Inflammatory macrophage treated with lipopolysaccharide for 1 hour (primary cell): Measurements from ENCODE around the gene TRABD2B.

Experiments used
- DNase-seq, 2 donors: peaks; one replicate each; pipeline ENCODE4 v3.0.0-alpha.2; 2020 to 2022

TRABD2B gene

DNA sequence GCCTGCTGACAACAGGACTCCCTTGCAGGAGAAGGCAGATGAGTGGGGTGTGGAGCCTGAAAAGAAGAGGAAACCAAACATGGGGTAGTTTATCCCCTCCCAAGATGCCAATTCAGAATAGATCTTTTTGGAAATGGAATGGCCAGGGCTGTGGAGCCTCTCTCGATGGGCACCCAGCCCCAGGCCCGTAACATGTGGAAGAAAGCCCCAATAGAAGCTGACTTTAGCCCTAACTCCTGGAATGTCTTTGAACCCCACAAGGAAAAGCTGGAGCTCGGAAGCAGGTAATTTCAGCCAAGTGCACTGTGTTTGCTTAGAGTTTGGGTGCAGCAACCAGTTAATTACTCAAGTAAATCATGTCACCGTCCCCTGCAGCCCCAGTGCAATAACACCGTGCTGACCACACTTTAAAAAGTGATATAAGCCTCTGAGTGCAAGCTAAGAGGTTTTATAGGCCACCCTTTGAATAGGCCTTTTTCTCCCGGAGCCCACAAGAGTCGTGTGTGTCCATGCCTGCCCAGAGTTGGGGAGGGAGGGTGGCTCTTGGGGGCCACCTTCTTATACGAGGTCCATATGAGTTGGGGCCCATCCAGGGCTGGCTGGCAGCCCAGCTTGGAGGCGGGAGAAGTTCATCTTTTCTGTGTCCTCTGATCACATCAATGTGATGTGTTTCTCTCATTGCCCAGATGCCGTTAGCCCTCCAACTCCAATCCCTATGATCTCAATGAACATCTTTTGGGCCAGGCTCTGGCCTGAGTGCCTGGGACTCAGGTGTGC is 153.2 kb downstream of the TRABD2B start:
- no peak for DNase-seq

DNA sequence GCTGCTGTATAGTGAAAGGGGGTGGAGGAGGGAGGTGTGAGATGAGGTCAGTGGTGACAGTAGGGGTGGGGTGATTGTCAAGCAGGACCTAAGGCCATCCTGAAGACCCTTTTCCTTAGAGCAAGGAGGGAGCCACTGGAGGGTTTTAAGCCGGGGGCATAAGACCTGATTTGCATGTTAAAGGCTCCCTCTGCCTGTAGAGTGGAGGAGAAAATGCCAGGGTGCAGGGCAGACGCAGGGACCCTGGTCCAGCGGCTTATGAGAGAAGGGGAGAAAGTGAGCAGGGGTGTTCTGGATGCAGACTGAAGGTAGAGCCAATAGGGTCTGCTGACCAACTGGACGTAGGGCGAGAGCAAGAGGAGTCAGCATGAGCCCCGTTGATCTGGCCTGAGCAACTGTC is 154.1 kb downstream of the TRABD2B start:
- no peak for DNase-seq

DNA sequence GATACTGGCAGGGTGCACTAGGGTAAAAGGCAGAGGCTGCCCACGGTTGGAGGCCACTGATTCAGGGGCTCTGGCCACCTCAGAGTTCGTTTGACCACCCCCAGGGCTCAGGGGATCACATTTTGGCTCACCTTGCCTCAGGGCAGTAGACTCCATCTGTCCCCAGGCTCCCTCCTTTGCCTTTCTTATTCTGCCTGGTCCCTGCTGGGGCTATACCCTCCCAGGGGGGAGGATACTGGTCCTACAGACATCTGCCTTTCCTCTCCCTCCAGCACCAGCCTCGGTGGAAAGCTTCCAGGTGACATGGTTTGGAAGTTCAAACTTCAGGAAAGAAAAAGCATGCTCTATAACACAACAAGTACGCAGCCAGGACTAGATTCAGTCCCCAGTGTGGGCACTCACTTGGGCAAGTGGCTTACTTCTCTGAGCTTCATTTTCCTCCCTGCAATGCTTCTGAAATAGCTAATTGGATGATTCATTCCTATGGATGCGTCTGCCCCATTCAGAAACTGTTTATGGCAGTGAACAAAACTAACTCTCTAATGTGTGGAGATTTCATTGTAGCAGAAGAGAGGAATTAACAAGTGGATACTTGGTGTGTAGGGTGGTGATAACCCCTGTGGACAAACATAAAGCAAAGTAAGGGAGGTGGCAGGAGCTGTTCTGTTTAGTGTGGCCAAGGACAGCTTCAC is 154.8 kb downstream of the TRABD2B start:
- DNase-seq, result no peak

DNA sequence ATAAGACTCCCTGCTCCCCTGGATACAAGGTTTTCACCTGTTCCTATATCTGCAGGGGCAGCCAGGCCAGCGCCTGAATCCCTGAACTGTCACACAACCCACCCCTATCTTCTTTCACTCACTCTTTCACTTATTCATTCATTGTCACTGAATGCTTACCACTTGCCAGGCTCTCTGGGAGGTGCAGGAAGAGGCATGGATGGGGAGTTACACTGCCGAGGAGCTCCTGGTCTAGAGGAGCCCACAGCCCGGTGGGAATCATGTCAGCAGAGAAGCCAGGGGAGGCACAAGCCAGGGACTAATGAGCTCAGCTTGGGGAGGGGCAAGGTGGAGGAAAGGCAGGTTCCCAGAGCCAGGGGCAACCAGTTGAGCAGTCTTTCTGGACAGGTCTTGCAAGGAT is 155.8 kb downstream of the TRABD2B start:
- no peak for DNase-seq

DNA sequence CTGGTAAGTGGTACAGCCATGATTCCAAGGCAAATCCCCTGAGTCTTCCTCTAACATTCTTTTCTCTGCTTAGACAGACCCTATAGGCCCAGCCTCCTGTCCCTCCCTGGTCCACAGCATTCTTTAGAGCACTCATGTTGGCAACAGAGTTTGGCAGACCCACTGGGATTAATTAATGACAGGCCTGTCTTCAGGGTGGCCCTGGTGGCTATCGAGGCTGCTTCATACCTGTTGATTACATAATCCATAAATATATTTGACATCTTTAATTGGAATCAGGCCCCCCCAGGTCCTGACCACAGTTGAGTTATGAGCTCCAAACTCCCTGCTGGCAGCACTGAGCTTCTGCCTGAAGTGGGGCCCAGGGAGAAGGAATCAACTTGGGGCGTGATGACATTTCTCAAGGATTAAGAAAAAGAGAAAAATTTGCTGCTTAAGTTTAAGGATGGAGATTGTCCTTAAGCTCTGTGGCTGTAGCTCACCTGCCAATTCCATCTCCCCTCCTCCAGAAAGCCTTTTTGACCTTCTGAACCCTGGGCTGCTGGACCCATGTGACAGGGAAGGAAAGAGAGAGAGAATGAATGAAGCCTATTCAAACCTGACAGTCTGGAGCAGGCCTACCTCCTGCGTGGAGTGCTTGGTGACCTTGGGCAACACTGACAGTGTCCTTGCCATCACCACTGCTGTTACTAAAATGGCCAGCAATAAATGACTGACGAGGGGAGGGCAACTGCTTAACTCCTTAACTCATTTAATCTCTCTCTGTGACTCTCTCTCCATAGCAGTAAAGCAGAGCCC is 156.6 kb downstream of the TRABD2B start:
- DNase-seq, result no peak

DNA sequence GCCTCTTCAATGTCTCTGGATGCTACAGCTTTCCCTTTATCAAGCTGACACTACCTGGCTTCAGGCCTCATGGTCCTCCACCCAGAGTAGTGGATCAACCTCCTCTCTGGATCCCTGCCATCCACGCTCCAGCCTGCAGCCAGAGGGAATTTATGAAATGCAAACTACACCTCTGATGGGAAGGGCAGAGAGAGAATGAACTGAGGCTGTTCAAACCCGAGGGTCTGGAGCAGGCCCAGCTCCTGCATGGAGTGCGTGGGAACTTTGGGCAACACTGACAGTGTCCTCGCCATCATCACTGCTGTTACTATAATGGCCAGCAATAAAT is 157.8 kb downstream of the TRABD2B start:
- DNase-seq, result no peak

DNA sequence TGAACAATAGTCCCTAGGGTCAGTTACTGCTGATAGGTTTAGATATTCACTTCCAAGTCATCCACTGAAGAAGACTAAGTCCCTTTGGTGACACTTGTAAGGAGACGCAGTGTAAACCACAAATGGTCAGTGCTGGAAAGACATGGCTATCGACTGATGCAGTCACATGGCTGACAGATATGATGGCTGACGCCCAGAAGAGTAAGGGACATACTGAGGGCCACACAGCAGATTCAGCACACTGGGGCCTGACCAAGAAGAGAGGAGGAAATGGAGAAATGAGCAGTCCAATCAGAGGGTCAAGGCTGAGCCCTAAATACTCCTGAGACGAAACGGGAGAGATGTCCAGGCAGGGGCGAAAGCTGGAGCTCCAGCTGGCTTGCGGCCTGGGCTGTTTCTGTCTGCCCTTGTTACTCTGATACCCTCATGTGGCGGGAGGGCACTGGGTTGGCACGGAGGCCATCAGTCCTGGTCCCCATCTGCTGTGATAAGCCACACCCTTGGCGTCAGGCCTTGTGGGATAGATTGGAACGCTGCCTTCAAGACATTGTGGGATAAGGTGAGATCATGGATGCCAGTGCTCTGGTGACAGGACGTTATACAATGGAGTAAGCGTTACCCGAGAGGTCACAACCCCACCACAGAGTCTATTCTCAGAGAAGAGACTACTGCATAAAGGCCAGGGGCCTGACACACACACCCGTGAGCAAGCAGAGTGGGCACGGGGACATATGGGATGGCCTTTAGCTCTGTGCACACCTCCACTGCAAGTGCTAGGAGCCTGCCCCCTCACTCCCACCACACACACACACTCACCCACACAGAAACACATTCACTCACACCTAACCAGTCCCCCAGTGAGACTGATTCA is 158.4 kb downstream of the TRABD2B start:
- no peak for DNase-seq

DNA sequence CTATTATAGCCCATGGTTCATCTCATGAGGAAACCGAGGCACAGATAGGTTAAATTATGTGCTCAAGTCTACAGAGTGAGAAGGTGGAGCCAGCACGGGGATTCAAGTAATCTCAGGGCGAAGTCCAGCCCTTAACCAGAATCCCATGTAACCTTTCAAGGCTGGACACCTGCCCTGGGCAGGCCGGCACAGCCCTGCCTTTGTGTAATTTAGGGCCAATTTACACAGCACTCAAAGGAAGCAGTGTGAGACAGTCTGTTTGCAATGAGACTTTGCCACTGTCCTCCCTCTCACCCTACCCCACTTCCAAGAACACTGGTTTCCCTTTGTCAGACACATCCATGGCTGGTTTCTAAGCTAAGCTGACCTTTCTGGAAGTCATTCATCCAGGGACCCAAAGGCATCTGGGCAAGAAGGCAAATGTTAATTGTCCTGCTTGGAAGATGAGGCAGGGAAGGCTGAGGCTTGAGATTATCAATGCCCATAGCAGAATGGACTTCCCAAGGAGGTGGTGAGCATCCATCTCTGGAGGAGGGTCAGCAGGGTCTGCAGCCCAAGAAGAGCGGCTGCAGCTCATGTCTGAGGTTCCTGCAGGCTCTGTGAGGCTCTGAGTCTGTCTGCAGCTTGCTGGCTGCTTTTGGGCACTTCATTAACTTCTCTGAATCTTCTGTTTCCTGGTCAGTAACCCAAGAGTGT is 159.2 kb downstream of the TRABD2B start:
- no peak for DNase-seq

DNA sequence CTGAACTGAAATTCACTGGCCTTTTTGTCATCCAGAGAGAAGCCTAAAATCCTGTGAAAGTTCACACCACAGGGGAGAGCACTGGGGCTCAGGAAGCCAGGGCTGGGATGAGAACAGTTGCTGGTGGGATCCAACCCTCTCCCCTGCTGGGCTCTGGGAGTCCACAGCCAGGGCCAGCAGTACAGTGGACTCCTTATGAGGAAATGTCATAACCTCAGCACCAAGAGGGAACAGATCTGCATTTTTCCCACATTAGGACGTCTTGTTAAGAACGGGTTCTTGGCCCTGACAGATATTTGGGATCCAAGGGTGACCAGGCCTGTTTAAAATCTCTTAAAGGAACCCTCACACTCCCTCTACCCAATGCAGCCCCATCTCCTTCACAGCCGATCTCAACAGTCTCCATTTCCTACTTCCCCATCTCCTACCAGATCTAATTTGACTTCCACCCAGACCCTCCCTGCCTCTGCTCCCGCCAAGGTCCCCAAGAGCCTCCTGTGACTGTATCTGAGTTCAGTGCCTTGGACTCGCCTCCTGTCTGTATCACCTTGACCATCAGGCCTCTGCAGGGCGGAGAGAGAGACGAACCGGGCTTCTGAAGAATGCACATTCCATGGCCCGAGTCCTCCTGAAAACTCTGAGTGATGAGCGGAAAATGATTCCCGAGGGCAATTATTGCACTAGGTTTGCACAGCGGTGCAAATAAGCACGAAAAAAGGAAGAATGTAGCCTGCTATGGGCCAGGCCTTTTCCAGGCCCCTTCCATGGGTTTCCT is 159.9 kb downstream of the TRABD2B start:
- no peak for DNase-seq

DNA sequence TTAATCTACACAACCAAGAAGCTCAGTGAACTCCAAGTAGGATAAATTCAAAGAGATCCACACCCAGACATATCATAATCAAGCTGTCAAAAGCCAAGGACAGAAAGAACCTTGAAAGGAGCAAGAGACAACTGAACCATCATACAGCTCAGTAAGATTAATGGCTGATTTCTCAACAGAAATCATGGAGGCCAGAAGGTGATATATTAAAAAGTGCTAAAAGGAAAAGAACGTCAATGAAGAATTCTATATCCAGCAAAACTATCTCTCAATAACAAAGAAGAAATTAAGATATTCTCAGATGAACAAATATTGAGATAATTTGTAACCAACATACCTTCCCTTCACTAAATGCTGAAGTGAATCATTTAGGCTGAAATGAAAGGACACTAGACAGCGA is 161.8 kb downstream of the TRABD2B start:
- no peak for DNase-seq

DNA sequence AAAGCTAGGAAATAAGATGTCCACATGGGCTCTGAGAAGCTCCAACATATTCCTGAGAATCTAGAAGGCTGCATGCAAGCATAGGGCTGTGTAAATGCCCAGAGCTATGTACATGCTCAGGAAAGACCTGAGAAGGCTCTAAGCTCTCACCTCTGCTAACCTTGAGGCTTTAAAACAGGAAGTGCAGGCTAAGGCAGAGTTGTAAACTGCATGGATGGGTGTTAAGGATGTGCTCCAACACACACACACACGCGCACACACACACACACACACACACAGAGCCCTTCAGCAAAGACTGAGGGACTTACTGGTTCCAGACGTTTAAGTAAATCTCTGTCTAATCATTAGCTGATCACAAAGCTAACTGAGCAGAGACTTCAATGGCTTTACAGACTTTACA is 162.9 kb downstream of the TRABD2B start:
- DNase-seq, result no peak

DNA sequence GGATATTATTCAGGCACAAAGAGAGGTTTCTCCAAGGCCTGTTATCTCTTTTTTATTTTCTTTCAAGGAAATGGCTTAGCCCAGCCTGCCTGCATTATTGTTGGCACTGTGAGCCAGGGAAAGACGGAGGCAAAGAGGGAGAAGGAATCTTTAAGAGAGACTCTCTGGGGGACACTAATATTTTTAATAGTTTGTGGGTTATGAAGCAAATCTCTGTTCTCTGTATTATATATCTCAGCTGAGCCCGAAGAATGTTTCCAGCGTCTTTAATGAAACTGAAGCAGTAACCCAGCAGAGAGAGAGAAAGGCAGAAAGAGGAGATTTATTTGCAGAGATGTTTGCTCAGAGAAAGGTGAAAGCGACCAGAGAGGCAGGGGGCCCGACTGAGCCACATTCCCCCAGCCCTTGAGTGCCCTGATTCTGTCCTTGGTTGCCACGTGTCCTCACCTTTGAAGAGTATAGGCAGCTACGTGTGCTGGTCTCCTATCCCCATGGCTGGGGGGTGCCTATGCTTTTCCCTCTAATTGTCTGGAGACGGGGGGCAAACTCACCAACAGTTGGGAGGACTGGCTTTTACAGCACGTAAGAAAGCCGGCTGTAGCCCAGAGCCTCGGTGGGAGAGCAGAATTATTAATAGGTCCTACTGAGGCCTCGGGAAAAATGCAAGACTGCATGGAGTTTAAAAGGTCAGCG is 166.4 kb downstream of the TRABD2B start:
- no peak for DNase-seq

DNA sequence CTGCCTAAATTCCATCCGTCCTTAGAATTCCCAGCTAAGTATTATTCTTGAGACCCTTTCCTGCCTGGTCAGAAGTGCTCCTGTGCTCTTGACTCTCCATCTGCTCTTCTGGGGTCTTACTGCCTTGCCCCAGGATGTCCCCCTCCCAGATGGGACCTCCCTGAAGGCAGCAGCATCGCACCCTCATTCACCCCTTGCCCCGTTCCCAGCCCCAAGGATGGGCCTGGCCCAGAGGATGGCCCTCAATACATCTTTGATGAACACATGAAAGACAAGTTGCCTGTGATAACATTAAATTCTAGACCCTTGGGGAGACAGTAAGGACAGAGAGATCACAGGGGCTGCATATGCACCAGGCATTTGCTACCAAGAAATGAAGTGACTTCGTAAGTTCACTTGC is 167.2 kb downstream of the TRABD2B start:
- no peak for DNase-seq

DNA sequence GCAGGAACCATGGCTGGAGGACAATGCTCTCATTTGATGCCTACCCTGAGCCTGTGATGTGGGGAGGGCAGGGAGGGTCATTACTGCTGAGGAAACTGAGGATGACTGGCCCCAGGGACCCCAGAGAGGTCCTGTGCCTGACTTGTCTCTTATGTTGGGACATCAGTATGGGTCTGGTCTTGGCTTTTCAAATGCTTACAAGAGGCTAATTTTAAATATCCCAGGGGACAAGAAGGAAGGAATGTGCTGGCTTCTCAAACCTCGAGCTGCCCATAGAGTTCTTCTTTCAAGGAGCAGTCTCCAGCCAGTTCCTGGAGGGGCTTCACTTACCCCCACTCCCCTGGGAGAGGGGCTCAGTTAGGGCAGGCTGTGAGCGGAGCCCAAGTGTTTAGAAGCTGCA is 168.2 kb downstream of the TRABD2B start:
- no peak for DNase-seq

DNA sequence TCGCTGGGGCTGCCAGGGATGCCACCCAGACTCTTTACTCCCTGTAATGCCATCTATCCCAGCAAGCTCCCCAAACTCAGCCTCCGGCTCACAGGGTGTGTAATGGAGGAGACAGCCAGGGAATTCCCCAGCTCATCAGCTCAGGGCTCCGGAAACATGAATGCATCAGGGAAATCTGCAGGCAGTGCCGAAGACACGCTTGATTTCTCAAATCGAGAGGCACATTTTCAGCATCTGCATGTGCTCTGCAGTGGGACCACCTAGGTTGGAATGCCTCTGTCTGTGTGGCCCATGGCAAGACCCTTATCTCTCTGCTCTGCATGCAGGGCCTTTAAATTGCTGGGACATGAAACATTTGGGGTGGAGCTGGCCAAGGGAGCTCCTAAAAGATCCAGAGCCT is 170.1 kb downstream of the TRABD2B start:
- no peak for DNase-seq

DNA sequence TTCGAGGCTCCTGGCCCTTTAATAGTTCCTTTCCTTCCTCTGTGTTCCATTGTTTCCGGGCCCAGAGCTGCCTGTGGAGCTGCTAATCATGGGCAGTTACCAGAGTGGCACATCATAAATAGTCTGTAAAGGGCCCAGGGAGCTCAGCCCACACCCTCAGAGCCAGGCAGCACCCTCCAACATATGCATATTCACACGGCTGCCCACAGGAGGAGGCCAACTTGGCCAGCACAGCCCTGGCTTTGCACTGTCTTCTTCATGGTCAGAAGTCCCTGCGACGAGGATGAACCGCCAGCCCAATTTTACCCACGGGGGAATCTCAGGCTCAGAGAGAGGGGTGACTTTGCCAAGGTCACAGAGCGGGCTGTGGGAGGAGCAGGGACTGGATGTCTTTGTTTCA is 172.5 kb downstream of the TRABD2B start:
- DNase-seq, result no peak

DNA sequence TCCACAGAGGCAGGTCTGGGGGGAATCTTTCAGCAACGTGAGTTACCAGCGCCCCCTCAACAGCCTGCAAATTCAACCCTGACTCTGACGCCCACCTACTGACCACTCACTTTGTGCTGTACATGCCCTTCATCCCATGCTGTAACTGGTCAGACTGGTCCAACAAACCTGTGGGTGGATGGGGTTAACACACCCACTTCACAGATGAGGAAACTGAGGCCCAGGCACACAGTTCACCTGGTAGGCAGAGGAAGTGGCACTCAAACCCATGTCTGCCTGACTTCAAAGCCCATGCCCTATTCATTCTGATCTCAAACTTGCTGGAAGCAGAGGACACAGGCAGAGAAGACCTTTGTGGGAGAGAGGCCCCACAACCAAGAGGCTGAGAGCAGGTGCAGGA is 172.9 kb downstream of the TRABD2B start:
- DNase-seq, result no peak

DNA sequence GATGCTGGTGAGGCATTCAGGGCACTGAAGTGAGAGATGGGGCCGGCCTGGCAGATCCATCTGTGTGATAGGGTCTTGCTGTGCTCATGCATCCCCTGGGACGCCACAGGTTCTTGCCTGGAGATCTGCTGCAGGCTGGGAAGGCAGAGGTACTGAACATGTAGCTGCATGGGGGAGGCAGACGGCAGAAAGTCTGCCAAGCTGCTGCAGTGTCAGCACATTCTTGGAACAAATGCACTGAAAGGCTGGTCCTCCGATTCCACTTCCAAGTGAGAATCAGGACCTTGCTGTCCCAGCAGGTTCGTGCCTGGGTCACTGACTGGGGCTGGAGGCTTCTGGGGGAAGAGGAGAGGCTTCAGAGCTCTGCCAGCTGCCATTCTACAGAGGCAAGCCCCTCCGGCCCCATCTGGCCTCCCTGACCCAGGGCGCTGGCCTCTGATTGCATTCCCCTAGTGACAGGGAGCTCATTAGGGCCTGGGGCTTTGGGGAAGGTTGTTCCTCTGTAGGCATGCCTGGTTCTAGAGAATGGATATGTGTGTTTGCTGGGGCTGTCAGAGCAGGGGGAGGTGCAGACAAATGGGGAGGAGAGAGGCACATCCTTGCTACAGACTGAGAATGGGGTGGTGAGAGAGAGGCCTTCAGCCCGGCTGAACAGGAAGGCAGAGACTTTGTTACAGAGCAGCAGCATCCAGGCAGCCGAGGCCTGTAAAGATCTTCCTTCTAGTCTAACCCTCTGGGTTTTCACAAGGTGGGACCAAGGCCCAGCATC is 174.0 kb downstream of the TRABD2B start:
- no peak for DNase-seq

DNA sequence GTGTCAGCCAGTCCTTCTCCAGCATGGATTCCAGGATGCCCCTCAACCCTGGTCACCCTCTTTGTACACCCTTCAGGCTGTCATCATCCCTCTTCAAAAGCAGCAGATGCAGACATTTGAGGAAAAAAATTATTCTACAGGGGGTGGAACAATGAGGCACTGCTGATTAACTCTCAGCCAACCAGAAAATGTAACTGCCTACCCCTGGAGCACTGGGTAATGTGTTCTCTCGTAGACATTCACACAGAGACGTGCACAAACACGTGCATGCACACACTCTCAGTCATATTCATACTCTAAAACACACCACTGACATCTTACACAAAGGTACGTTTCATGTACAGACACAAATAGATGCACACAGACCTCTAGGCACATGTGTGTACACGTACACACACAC is 175.4 kb downstream of the TRABD2B start:
- DNase-seq, result no peak

DNA sequence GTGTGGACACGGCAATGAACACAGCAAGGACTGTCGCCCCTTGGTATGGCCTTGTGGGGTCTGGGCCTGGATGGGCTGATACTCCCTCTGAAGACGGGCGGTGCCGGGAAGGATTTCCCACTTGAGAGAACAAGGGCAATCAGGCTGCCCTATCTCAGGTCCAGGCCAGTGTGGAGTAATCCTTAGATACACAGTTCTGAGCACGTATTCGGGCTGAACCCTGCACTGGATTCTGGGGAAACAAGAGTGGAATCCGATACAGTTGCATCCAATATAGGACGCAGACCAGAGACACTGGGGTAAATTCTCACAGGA is 177.7 kb downstream of the TRABD2B start:
- no peak for DNase-seq
